GM23338 (cell line): ENCODE data around the gene TRIM28. TPM values are rescaled to one million over a fixed set of nuclear protein-coding genes. Genes with fewer than 3 reads are reported as not detected.

Source experiments
- ATAC-seq: fragments of 200-7000 bp; cut with Tn5 transposase; 3 replicates; pipeline ENCODE4 v1.9.1; 2020
- DNase-seq: peaks from one replicate; pipeline ENCODE4 v3.0.0-alpha.2; 2015; ENCODE audit warnings: low spot score
- H2AFZ ChIP-seq: fragments of 200-600 bp; sonication (generic); 2 replicates; pipeline ENCODE4 v1.8.0; 2016; ENCODE audit warnings: antibody characterized with exemption, mild to moderate bottlenecking, moderate library complexity
- H3F3A ChIP-seq: fragments of 200-600 bp; sonication (generic); replicated peaks from 2 replicates; pipeline ENCODE4 v1.8.0; 2017; ENCODE audit warnings: antibody characterized with exemption, mixed run types, low read depth
- H3K27ac ChIP-seq: fragments of 200-600 bp; sonication (generic); 2 replicates; pipeline ENCODE4 v1.6.1; 2016; ENCODE audit warnings: low read depth
- H3K27me3 ChIP-seq: fragments of 200-600 bp; sonication (generic); 2 replicates; pipeline ENCODE4 v1.8.0; 2016; ENCODE audit warnings: mild to moderate bottlenecking, mixed run types, moderate library complexity; ENCODE audit not compliant: insufficient read depth
- H3K36me3 ChIP-seq: fragments of 200-600 bp; sonication (generic); 2 replicates; pipeline ENCODE4 v1.8.0; 2016; ENCODE audit warnings: mild to moderate bottlenecking; ENCODE audit not compliant: insufficient read depth
- H3K4me1 ChIP-seq: fragments of 200-600 bp; sonication (generic); 2 replicates; pipeline ENCODE4 v1.8.0; 2016; ENCODE audit warnings: mild to moderate bottlenecking, moderate library complexity; ENCODE audit not compliant: insufficient read depth
- H3K4me2 ChIP-seq: fragments of 200-600 bp; sonication (generic); 2 replicates; pipeline ENCODE4 v1.7.1; 2017; ENCODE audit warnings: mixed run types
- H3K4me3 ChIP-seq: fragments of 200-600 bp; sonication (generic); 2 replicates; pipeline ENCODE4 v1.6.1; 2016; ENCODE audit warnings: mixed run types
- H3K79me2 ChIP-seq: fragments of 200-600 bp; sonication (generic); replicated peaks from 2 replicates; pipeline ENCODE4 v1.8.0; 2017; ENCODE audit warnings: mild to moderate bottlenecking; ENCODE audit not compliant: insufficient read depth
- H3K9me2 ChIP-seq: fragments of 200-600 bp; sonication (generic); 2 replicates; pipeline ENCODE4 v1.8.0; 2017; ENCODE audit not compliant: insufficient read depth
- H4K20me1 ChIP-seq: fragments of 200-600 bp; sonication (generic); replicated peaks from 2 replicates; pipeline ENCODE4 v1.8.0; 2017; ENCODE audit warnings: mild to moderate bottlenecking; ENCODE audit not compliant: insufficient read depth
- H3K27ac Mint-ChIP-seq: 2 replicates; pipeline ENCODE4 v1.8.0; 2020; ENCODE audit warnings: inconsistent platforms, mild to moderate bottlenecking, moderate library complexity, mixed read lengths
- H3K27me3 Mint-ChIP-seq: 3 replicates; pipeline ENCODE4 v1.8.0; 2022; ENCODE audit warnings: low read depth, mild to moderate bottlenecking, moderate library complexity, mixed read lengths, inconsistent platforms; ENCODE audit not compliant: insufficient read depth, poor library complexity
- H3K36me3 Mint-ChIP-seq: 3 replicates; pipeline ENCODE4 v1.8.0; 2021; ENCODE audit warnings: low read depth, mild to moderate bottlenecking, inconsistent platforms, moderate library complexity, mixed read lengths
- H3K4me1 Mint-ChIP-seq: 3 replicates; pipeline ENCODE4 v1.8.0; 2020; ENCODE audit warnings: mild to moderate bottlenecking, inconsistent platforms, mixed read lengths
- H3K4me3 Mint-ChIP-seq: 3 replicates; pipeline ENCODE4 v1.8.0; 2021; ENCODE audit warnings: moderate library complexity, mild to moderate bottlenecking, inconsistent platforms, mixed read lengths
- H3K9me3 Mint-ChIP-seq: 3 replicates; pipeline ENCODE4 v1.8.0; 2020; ENCODE audit warnings: moderate library complexity, mild to moderate bottlenecking, inconsistent platforms, mixed read lengths
- CREB1 ChIP-seq: fragments of 250-450 bp; sonication (Bioruptor Pico); IDR thresholded peaks from 2 replicates; pipeline ENCODE4 v1.5.0; 2020; ENCODE audit warnings: low read depth, mild to moderate bottlenecking, moderate library complexity
- EZH2 ChIP-seq: fragments of 200-600 bp; sonication (generic); IDR thresholded peaks from one replicate; pipeline ENCODE4 v1.8.0; 2017; ENCODE audit warnings: antibody characterized with exemption, mild to moderate bottlenecking, low read depth; ENCODE audit not compliant: unreplicated experiment
- EZH2phosphoT487 ChIP-seq: fragments of 200-600 bp; sonication (generic); IDR thresholded peaks from one replicate; pipeline ENCODE4 v1.8.1; 2018; ENCODE audit warnings: antibody characterized with exemption; ENCODE audit not compliant: unreplicated experiment
- POLR2AphosphoS5 ChIP-seq: IDR thresholded peaks from 2 replicates; pipeline ENCODE4 v1.6.1; 2016; ENCODE audit warnings: antibody characterized with exemption, low read depth
- polyA plus RNA-seq: library from polyadenylated mRNA; unstranded; fragments of >200 nt; fragmentation: Nextera tagmentation; extraction: Ambion mirVana; gene quantifications from 2 replicates; pipeline ENCODE4 v1.2.1, GENCODE V29; 2016
- total RNA-seq: library from RNA; depleted of rRNA; stranded (reverse); fragments of >200 nt; shearing (Covaris generic); gene quantifications from 2 replicates; pipeline ENCODE4 v1.2.3, GENCODE V29; 2014
- TF ChIP-seq, protein P1 (sequence below): IDR thresholded peaks from 2 replicates; pipeline ENCODE4 v1.6.1; 2016; ENCODE audit warnings: antibody characterized with exemption
- TF ChIP-seq, protein P2 (sequence below): fragments of 250-450 bp; sonication (Bioruptor Pico); IDR thresholded peaks from 2 replicates; pipeline ENCODE4 v1.5.0; 2020; ENCODE audit warnings: mild to moderate bottlenecking, moderate library complexity

TRIM28 gene
- total and polyA plus RNA-seq, 2 experiments from 2014 or later, result 920 to 1,430 TPM

DNA sequence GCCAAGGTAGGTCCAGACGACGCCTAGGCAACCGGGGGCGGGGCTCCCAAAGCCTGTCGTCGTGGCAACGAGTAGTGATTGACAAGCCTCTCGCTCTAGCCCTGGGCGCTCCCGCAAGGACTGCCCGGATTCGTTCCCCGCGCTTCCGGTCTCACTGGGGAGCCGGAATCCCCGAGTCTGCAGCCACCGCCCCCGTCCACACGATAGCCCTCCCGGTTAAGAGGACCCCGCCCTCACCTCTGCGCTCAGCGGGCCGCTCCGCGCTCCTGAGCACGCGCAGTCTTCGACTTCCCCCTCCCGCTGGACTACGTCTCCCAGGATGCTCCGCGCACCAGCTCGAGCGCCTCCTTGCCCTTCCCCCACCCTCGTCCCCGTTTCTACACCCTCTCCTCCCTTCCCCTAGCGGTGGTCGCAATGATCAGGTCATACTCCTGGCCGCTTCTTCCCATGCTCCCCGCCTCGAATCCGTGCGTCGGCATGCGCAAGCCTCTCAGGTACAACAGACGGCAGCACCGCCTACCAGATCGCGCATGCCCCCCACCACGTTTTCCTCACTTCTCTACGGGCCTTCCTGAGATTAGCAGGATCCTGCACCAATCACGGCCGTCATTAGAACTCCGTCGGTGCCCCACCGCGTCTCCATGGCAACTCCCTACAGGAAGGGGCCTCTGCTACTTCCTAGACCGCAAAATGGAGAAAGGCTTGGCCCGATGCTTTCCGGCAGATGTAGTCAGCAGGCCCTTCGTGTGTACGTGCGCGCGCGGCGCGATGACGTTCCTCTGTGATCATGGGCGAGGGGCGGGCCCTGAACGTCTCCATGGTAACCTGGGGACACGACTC, 29.2 kb downstream of the TRIM28 start, which contains the start of gene MZF1:
TSS of gene MZF1 (minus strand) at position 518 of the 840 bp plus-strand sequence. CDS start 1,946 bp downstream, outside the sequence.
- Histone ChIP-seq H3K4me2 (peak within 1 kb of the TSS; percentile 81), H3K27me3 (no peaks in the 10 kb centered on the region), H3K79me2 (peaks cover 12% of the 10 kb centered on the region; the same call in 1 of the 2 replicates), H3F3A (peaks cover 11% of the 10 kb centered on the region), H3K36me3 (no peaks in the 10 kb centered on the region), H2AFZ (peak within 1 kb of the TSS; percentile 52), H3K27ac (peak within 1 kb of the TSS; percentile 96), H3K4me1 (peaks cover 12% of the 10 kb centered on the region), H3K4me3 (peak within 1 kb of the TSS; percentile 63), H4K20me1 (0 out of 2 replicates have a peak, but pooled peaks cover 3% of the 10 kb centered on the region), H3K9me2 (no peaks in the 10 kb centered on the region)
- peak; percentile 100 for DNase-seq
- H3K4me3 Mint-ChIP-seq, result peak within 1 kb of the TSS; percentile 95
- H3K4me1 Mint-ChIP-seq, result peaks cover 17% of the 10 kb centered on the region
- TF ChIP-seq EZH2phosphoT487, result no peak
- peak; percentile 97 for TF ChIP-seq CREB1 (CRISPR knock-in tag)
- peak; percentile 61 for TF ChIP-seq POLR2AphosphoS5
- TF ChIP-seq, protein P1, sequence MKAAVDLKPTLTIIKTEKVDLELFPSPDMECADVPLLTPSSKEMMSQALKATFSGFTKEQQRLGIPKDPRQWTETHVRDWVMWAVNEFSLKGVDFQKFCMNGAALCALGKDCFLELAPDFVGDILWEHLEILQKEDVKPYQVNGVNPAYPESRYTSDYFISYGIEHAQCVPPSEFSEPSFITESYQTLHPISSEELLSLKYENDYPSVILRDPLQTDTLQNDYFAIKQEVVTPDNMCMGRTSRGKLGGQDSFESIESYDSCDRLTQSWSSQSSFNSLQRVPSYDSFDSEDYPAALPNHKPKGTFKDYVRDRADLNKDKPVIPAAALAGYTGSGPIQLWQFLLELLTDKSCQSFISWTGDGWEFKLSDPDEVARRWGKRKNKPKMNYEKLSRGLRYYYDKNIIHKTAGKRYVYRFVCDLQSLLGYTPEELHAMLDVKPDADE, result peak; percentile 68
- no peak for TF ChIP-seq EZH2
- H3K27ac Mint-ChIP-seq, result peak within 1 kb of the TSS; percentile 100
- H3K36me3 Mint-ChIP-seq, result peaks cover 15% of the 10 kb centered on the region
- H3K9me3 Mint-ChIP-seq, result no peaks in the 10 kb centered on the region; the same call in 1 of the 3 replicates
- peaks cover 15% of the 10 kb centered on the region for H3K27me3 Mint-ChIP-seq
- ATAC-seq, result peak; percentile 66

DNA sequence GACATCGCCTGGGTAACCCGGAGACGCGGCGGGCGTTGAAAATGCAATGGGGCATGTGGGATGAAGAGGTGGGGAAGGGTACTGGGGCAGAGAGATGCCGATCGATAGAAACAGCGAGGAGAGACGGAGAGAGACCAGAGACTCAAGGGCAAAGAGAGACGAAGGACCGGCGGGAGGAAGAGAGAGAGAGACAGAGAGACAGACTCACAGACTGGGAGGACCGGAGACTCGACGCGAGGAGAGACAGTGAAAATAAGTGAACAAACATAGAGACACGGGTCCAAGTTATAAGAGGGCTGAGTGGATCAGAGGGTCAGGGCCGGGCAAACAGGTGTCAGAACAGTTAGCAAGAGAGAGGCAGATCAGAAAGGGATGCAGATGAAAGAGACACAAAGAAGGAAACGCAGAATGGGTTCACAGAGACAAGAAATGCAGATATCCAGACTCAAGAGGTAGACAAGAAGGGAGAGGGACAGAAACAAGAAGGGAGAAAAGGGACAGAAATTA, 29.8 kb downstream of the TRIM28 start:
- Mint-ChIP-seq H3K4me1 (peaks cover 17% of the 10 kb centered on the region), H3K9me3 (no peaks in the 10 kb centered on the region; the same call in 2 of the 3 replicates), H3K27me3 (peaks cover 14% of the 10 kb centered on the region), H3K36me3 (peaks cover 16% of the 10 kb centered on the region), H3K4me3 (peak overlapping the region; percentile 95), H3K27ac (peak overlapping the region; percentile 100)
- Histone ChIP-seq H3K4me1 (peaks cover 12% of the 10 kb centered on the region), H4K20me1 (0 out of 2 replicates have a peak, but pooled peaks cover 3% of the 10 kb centered on the region), H2AFZ (peak overlapping the region; percentile 52), H3K4me2 (peak overlapping the region; percentile 81), H3K79me2 (peaks cover 12% of the 10 kb centered on the region; the same call in 1 of the 2 replicates), H3K9me2 (no peaks in the 10 kb centered on the region), H3K36me3 (no peaks in the 10 kb centered on the region), H3K4me3 (peak overlapping the region; percentile 63), H3F3A (peaks cover 11% of the 10 kb centered on the region), H3K27me3 (no peaks in the 10 kb centered on the region), H3K27ac (peak overlapping the region; percentile 16; the same call in 1 of the 2 replicates)
- DNase-seq, result no peak
- no peak for ATAC-seq
- no peak for TF ChIP-seq POLR2AphosphoS5
- TF ChIP-seq, protein P1, result no peak
- TF ChIP-seq EZH2phosphoT487, result no peak
- TF ChIP-seq, protein P2, sequence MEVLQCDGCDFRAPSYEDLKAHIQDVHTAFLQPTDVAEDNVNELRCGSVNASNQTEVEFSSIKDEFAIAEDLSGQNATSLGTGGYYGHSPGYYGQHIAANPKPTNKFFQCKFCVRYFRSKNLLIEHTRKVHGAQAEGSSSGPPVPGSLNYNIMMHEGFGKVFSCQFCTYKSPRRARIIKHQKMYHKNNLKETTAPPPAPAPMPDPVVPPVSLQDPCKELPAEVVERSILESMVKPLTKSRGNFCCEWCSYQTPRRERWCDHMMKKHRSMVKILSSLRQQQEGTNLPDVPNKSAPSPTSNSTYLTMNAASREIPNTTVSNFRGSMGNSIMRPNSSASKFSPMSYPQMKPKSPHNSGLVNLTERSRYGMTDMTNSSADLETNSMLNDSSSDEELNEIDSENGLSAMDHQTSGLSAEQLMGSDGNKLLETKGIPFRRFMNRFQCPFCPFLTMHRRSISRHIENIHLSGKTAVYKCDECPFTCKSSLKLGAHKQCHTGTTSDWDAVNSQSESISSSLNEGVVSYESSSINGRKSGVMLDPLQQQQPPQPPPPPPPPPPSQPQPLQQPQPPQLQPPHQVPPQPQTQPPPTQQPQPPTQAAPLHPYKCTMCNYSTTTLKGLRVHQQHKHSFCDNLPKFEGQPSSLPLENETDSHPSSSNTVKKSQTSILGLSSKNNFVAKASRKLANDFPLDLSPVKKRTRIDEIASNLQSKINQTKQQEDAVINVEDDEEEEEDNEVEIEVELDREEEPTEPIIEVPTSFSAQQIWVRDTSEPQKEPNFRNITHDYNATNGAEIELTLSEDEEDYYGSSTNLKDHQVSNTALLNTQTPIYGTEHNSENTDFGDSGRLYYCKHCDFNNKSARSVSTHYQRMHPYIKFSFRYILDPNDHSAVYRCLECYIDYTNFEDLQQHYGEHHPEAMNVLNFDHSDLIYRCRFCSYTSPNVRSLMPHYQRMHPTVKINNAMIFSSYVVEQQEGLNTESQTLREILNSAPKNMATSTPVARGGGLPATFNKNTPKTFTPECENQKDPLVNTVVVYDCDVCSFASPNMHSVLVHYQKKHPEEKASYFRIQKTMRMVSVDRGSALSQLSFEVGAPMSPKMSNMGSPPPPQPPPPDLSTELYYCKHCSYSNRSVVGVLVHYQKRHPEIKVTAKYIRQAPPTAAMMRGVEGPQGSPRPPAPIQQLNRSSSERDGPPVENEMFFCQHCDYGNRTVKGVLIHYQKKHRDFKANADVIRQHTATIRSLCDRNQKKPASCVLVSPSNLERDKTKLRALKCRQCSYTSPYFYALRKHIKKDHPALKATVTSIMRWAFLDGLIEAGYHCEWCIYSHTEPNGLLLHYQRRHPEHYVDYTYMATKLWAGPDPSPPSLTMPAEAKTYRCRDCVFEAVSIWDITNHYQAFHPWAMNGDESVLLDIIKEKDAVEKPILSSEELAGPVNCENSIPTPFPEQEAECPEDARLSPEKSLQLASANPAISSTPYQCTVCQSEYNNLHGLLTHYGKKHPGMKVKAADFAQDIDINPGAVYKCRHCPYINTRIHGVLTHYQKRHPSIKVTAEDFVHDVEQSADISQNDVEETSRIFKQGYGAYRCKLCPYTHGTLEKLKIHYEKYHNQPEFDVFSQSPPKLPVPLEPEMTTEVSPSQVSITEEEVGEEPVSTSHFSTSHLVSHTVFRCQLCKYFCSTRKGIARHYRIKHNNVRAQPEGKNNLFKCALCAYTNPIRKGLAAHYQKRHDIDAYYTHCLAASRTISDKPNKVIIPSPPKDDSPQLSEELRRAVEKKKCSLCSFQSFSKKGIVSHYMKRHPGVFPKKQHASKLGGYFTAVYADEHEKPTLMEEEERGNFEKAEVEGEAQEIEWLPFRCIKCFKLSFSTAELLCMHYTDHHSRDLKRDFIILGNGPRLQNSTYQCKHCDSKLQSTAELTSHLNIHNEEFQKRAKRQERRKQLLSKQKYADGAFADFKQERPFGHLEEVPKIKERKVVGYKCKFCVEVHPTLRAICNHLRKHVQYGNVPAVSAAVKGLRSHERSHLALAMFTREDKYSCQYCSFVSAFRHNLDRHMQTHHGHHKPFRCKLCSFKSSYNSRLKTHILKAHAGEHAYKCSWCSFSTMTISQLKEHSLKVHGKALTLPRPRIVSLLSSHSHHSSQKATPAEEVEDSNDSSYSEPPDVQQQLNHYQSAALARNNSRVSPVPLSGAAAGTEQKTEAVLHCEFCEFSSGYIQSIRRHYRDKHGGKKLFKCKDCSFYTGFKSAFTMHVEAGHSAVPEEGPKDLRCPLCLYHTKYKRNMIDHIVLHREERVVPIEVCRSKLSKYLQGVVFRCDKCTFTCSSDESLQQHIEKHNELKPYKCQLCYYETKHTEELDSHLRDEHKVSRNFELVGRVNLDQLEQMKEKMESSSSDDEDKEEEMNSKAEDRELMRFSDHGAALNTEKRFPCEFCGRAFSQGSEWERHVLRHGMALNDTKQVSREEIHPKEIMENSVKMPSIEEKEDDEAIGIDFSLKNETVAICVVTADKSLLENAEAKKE (CRISPR knock-in tag), result no peak
